Naive thymus-derived CD8-positive, alpha-beta T cell (primary cell): ENCODE data around the gene PRR23E. TPM values are rescaled to one million over a fixed set of nuclear protein-coding genes. Genes with fewer than 3 reads are reported as not detected.

Experiments used
- ATAC-seq, 2 donors: fragments of 150-1000 bp; cut with Tn5 transposase in 1 of 2; sonication (Bioruptor Pico), chemical (Tn5 transposase) in 1 of 2; 1 replicate in 1 of 2; 2 replicates in 1 of 2; pipeline ENCODE4 v1.10.0; 2021; ENCODE audit warnings: mild to moderate bottlenecking in 2 of 2, moderate library complexity in 2 of 2
- POLR2A ChIA-PET: fragments of 350-600 bp; sonication (Branson Sonifier 250); formaldehyde crosslinking; loops from one replicate; lab custom pipeline; 2021; ENCODE audit warnings: antibody characterized with exemption; lab: Charles Lee
- DNase-seq, 10 donors: peaks; one replicate each; pipeline versions ENCODE4 v3.0.0 to v3.0.0-alpha.2; 2020 to 2022
- H3K27ac Mint-ChIP-seq, 10 donors: one replicate each; pipeline ENCODE4 v1.8.0; 2020 to 2022; ENCODE audit warnings: mild to moderate bottlenecking in 10 of 10, mixed read lengths in 10 of 10, moderate library complexity in 4 of 10, inconsistent platforms in 1 of 10
- H3K27me3 Mint-ChIP-seq, 5 donors: one replicate each; pipeline ENCODE4 v1.8.0; 2021 to 2022; ENCODE audit warnings: mixed read lengths in 5 of 5
- H3K36me3 Mint-ChIP-seq, 3 donors: one replicate each; pipeline ENCODE4 v1.8.0; 2020 to 2022; ENCODE audit warnings: mixed read lengths in 3 of 3, mild to moderate bottlenecking in 2 of 3, inconsistent platforms in 1 of 3
- H3K4me1 Mint-ChIP-seq, 4 donors: one replicate each; pipeline ENCODE4 v1.8.0; 2021 to 2022; ENCODE audit warnings: mixed read lengths in 4 of 4
- H3K4me3 Mint-ChIP-seq, 10 donors: one replicate each; pipeline ENCODE4 v1.8.0; 2020 to 2022; ENCODE audit warnings: mild to moderate bottlenecking in 10 of 10, mixed read lengths in 10 of 10, moderate library complexity in 6 of 10, inconsistent platforms in 1 of 10
- H3K9me3 Mint-ChIP-seq, 9 donors: one replicate each; pipeline ENCODE4 v1.8.0; 2020 to 2022; ENCODE audit warnings: mixed read lengths in 9 of 9, mild to moderate bottlenecking in 3 of 9, inconsistent platforms in 1 of 9, moderate library complexity in 1 of 9
- polyA plus RNA-seq, 3 donors: library from polyadenylated mRNA; unstranded; fragments of 300-500 nt; fragmentation: Illumina TruSeq; gene quantifications; one replicate each; pipeline ENCODE4 v1.2.3, GENCODE V29; 2021
- total RNA-seq, 8 experiments: library from RNA in 2 of 8; stranded (reverse) in 2 of 8; gene quantifications; one replicate each; pipeline ENCODE4 v1.2.3 and lab custom pipeline; 2021 to 2026

PRR23E gene
- total and polyA plus RNA-seq, 5 experiments from 2014 or later, result not detected

DNA sequence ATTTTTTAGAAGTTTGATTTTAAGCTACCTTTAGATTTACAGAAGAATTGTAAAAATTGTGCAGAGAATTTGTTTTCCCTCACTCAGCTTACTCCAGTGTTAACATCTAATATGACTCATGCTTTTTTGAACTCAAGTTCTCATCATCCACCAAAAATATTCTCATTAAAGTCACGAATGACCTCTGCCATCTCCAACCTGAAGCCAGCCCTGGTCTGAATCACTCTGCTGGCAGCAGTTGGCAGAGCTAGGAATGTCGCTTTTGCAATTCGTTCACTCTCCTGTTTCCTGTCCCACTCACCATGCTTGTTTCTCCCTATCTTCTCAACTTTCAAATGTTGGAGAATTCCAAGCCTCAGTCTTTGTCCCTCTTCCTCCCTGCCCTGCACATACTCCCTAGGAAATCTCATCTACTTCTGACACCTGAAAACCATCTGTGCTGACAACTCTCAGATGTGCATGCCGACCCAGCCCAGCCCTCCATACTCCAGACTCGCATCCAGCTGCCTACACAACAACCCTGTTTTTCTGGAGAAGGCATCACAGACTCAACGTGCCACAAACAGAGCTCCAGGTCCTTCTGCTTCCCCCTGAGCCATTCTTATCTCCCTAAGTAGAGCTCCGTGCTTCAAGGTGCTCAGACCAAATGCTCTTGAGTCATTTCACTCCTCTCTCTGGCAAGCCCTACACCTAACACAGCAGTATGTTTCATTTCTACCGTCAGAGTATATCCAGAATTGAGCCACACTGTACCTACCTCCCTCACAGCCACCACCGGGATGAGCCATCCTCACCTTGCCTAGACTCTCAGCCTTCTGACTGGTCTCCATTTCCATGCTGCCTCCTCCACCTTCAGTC is 24.9 kb downstream of the PRR23E start:
- POLR2A ChIA-PET, result no interaction called here
- no peak overlapping the region for H3K27ac Mint-ChIP-seq
- peaks cover 0 to 4% (median 0%) of the 10 kb centered on the region in 9 donors for H3K9me3 Mint-ChIP-seq
- DNase-seq (no peak), ATAC-seq (no peak)
- no peak overlapping the region for H3K4me3 Mint-ChIP-seq
- peaks cover 5 to 14% (median 6%) of the 10 kb centered on the region in 4 donors for H3K4me1 Mint-ChIP-seq
- H3K36me3 Mint-ChIP-seq, result no peaks in the 10 kb centered on the region
- H3K27me3 Mint-ChIP-seq, result peaks cover 4 to 14% (median 10%) of the 10 kb centered on the region in 5 donors

DNA sequence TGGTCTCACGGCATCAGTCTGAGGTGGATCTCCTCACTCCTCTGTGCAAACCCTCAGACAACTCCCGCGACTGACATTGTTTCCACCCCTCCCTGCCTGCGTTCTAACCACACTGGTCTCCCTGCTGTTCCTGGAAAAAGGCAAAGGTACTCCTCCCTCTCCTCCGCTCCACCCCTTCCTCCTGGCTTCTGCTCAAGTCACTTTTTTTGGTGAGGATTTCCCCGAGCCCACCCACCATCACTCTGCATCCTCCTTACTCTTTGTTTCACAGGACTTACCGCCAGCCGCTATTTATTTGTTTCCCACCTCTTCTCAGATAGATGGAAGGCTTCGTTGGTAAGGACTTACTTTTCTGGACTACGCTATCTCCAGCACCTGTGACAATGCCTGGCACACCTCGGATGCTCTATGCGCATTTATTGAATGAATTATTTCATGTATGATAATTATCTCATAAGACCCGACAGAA is 25.6 kb downstream of the PRR23E start:
- Mint-ChIP-seq H3K36me3 (no peaks in the 10 kb centered on the region), H3K9me3 (peaks cover 0 to 4% (median 2%) of the 10 kb centered on the region in 9 donors), H3K4me3 (no peak overlapping the region), H3K27me3 (peaks cover 4 to 14% (median 9%) of the 10 kb centered on the region in 5 donors), H3K27ac (no peak overlapping the region), H3K4me1 (peaks cover 5 to 20% (median 8%) of the 10 kb centered on the region in 4 donors)
- DNase-seq, result no peak
- POLR2A ChIA-PET, result no interaction called here
- ATAC-seq, result no peak

- H3K4me3 Mint-ChIP-seq, result no peak overlapping the region
- H3K27me3 Mint-ChIP-seq, result peaks cover 4 to 18% (median 7%) of the 10 kb centered on the region in 5 donors
- DNase-seq (no peak), ATAC-seq (no peak)
- H3K27ac Mint-ChIP-seq, result no peak overlapping the region
- POLR2A ChIA-PET, result no interaction called here
- peaks cover 0 to 23% (median 16%) of the 10 kb centered on the region in 9 donors for H3K9me3 Mint-ChIP-seq
- H3K36me3 Mint-ChIP-seq, result peaks cover 0 to 14% (median 0%) of the 10 kb centered on the region in 3 donors
- peaks cover 4 to 15% (median 8%) of the 10 kb centered on the region in 4 donors for H3K4me1 Mint-ChIP-seq
Observed at GRCh38 chr3:127220497-127220896, 27.6 kb downstream of the PRR23E start.

DNA sequence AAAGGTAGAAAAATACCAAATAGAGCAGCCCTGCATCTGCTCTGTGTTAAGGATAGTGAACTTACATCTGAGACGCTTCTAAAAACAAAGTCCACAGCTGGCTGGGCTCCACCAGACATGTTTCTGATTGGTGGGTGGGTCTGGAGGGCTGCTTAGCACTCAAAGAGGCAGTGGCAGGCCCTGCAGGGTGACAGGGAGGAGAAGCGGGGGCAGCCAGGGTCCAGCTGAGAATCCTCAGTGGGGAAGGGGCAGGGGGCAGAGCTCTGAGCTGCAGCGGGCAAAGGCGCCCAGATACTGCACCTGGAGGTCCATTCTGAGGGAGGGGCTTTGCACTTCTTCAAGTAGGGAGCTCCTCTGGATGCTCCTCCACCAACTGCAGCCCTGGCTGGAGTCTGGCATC is 28.1 kb downstream of the PRR23E start:
- Mint-ChIP-seq H3K9me3 (peaks cover 0 to 28% (median 22%) of the 10 kb centered on the region in 9 donors), H3K27me3 (peaks cover 2 to 18% (median 7%) of the 10 kb centered on the region in 5 donors), H3K36me3 (peaks cover 0 to 18% (median 0%) of the 10 kb centered on the region in 3 donors), H3K27ac (no peak overlapping the region), H3K4me3 (no peak overlapping the region), H3K4me1 (peaks cover 4 to 17% (median 8%) of the 10 kb centered on the region in 4 donors)
- ATAC-seq (no peak), DNase-seq (no peak)
- POLR2A ChIA-PET, result no interaction called here

- POLR2A ChIA-PET, result no interaction called here
- DNase-seq (no peak), ATAC-seq (no peak)
- peaks cover 2 to 18% (median 7%) of the 10 kb centered on the region in 5 donors for H3K27me3 Mint-ChIP-seq
- peaks cover 0 to 18% (median 0%) of the 10 kb centered on the region in 3 donors for H3K36me3 Mint-ChIP-seq
- peaks cover 0 to 32% (median 26%) of the 10 kb centered on the region in 9 donors for H3K9me3 Mint-ChIP-seq
- H3K4me1 Mint-ChIP-seq, result peaks cover 4 to 22% (median 13%) of the 10 kb centered on the region in 4 donors
- no peak overlapping the region for H3K4me3 Mint-ChIP-seq
- H3K27ac Mint-ChIP-seq, result no peak overlapping the region
Observed at GRCh38 chr3:127221446-127222035, 28.6 kb downstream of the PRR23E start.

- H3K9me3 Mint-ChIP-seq, result peaks cover 0 to 32% (median 26%) of the 10 kb centered on the region in 9 donors
- POLR2A ChIA-PET, result no interaction called here
- H3K27me3 Mint-ChIP-seq, result peaks cover 2 to 18% (median 7%) of the 10 kb centered on the region in 5 donors
- peak overlapping the region in 1 of 10 donors; percentile 10 for H3K27ac Mint-ChIP-seq
- DNase-seq, result no peak
- peaks cover 4 to 26% (median 14%) of the 10 kb centered on the region in 4 donors for H3K4me1 Mint-ChIP-seq
- H3K36me3 Mint-ChIP-seq, result peaks cover 0 to 18% (median 0%) of the 10 kb centered on the region in 3 donors
- ATAC-seq, result no peak
- H3K4me3 Mint-ChIP-seq, result no peak overlapping the region
Observed at GRCh38 chr3:127222163-127222562, 29.2 kb downstream of the PRR23E start.

DNA sequence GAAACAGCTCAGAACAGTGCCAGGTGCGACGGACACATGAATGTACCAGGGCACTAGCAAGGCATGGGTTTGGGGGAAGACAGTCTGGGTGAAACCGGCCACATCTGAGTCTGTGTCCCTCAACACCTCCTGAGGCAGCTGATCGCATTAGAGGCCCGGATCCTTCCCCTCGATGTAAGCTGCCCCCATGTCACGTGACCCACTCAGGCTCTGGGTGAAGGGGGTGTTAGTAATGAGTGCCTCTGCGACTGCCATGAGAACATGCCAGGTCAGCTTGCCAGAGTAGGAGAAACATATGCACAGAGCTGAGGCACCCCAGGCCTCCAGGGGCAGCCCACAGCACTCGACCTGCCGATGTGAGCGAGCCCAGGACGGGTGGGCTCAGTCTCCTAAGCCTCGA is 29.7 kb downstream of the PRR23E start:
- H3K9me3 Mint-ChIP-seq, result peaks cover 0 to 32% (median 26%) of the 10 kb centered on the region in 9 donors
- H3K27ac Mint-ChIP-seq, result peak overlapping the region in 1 of 10 donors; percentile 10
- peaks cover 2 to 18% (median 7%) of the 10 kb centered on the region in 5 donors for H3K27me3 Mint-ChIP-seq
- H3K36me3 Mint-ChIP-seq, result peaks cover 0 to 18% (median 0%) of the 10 kb centered on the region in 3 donors
- POLR2A ChIA-PET, result no interaction called here
- H3K4me1 Mint-ChIP-seq, result peaks cover 4 to 31% (median 14%) of the 10 kb centered on the region in 4 donors
- DNase-seq (no peak), ATAC-seq (no peak)
- no peak overlapping the region for H3K4me3 Mint-ChIP-seq

- Mint-ChIP-seq H3K4me1 (peaks cover 4 to 36% (median 14%) of the 10 kb centered on the region in 4 donors), H3K36me3 (peaks cover 0 to 18% (median 0%) of the 10 kb centered on the region in 3 donors), H3K27ac (peak overlapping the region in 6 of 10 donors; percentile 10 to 84 (median 66)), H3K27me3 (peaks cover 2 to 18% (median 7%) of the 10 kb centered on the region in 5 donors), H3K4me3 (peak overlapping the region in 4 of 10 donors; percentile 4 to 76 (median 24)), H3K9me3 (peaks cover 0 to 32% (median 26%) of the 10 kb centered on the region in 9 donors)
- DNase-seq (no peak), ATAC-seq (no peak)
- POLR2A ChIA-PET, result no interaction called here
Observed at GRCh38 chr3:127224118-127224517, 31.2 kb downstream of the PRR23E start.

DNA sequence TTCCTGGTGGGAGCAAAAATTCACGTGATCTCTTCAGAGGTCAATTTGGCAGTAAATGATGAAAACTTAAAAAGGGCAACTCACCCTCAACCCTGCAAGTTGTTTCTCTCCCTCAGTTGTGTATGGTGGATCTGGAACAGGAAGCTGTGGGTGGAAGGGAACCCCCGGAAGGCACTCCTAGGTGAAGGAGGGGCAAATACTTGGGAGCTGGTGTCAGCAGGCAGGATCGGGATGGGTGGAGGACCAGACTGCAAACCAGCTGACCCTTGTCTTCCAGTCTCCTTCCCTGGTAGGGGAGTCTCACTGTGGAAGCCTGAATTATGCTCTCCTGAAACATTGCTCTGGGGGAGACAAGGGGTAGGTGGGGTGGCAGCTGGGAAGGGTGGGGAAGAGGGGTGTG is 33.5 kb downstream of the PRR23E start:
- Mint-ChIP-seq H3K4me3 (peak overlapping the region in 5 of 10 donors; percentile 29 to 86 (median 79)), H3K36me3 (peaks cover 0 to 18% (median 0%) of the 10 kb centered on the region in 3 donors), H3K27me3 (peaks cover 4 to 17% (median 8%) of the 10 kb centered on the region in 5 donors), H3K9me3 (peaks cover 0 to 32% (median 27%) of the 10 kb centered on the region in 9 donors), H3K4me1 (peaks cover 4 to 36% (median 15%) of the 10 kb centered on the region in 4 donors), H3K27ac (peak overlapping the region in 6 of 10 donors; percentile 4 to 91 (median 70))
- no peak for DNase-seq
- no peak for ATAC-seq
- POLR2A ChIA-PET, result no interaction called here

DNA sequence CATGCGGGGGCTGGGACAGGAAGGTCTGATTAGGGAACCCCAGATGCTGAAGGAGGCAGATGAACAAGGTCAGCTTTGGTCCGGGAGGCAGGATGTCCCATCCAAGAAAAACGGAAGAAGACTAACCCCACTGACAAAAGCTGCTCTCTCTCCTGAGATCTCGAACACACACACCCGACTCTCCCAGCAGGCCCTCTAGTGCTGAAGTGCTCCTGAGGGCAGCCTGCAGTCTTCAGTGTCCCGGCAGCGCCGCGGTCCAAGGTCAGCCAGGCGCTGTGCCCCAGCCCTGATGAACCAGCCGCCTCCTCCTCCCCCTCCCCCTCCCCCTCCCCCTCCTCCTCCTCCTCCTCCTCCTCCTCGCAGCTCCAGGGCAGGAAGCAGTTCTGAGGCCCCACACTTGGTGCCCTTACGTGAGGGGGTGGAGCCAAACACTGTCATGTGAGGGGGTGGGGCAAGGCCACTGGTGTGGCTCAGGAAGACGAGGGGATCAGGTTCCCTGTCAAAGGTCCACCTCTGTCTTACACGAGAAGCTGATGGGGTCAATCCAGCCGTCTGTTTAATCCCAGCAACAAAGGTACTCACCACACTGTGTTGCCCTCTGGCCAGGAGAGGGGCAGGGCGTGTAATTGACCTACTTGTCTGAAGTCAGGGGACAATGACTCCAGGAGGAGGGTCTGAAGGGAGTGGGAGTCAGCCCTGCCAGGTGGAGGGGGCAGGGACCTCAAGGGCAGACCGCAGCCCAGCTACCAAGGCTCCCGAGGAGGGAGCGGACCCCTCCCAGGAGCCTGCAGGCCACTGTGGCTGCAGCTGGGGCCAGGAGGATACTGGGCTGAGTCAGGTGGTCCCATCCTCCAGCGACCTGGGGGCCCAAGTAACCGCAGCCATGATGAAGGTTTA is 34.3 kb downstream of the PRR23E start:
- H3K4me3 Mint-ChIP-seq, result peak overlapping the region in 7 of 10 donors; percentile 21 to 86 (median 60)
- peak overlapping the region in 4 of 10 donors; percentile 72 to 91 (median 78) for H3K27ac Mint-ChIP-seq
- peaks cover 4 to 36% (median 15%) of the 10 kb centered on the region in 4 donors for H3K4me1 Mint-ChIP-seq
- peaks cover 0 to 18% (median 0%) of the 10 kb centered on the region in 3 donors for H3K36me3 Mint-ChIP-seq
- POLR2A ChIA-PET, result no interaction called here
- ATAC-seq (peak; percentile 83 to 84), DNase-seq (peak in 5 of 10 donors; percentile 5 to 76 (median 41))
- peaks cover 0 to 32% (median 24%) of the 10 kb centered on the region in 9 donors for H3K9me3 Mint-ChIP-seq
- peaks cover 4 to 13% (median 8%) of the 10 kb centered on the region in 5 donors for H3K27me3 Mint-ChIP-seq

DNA sequence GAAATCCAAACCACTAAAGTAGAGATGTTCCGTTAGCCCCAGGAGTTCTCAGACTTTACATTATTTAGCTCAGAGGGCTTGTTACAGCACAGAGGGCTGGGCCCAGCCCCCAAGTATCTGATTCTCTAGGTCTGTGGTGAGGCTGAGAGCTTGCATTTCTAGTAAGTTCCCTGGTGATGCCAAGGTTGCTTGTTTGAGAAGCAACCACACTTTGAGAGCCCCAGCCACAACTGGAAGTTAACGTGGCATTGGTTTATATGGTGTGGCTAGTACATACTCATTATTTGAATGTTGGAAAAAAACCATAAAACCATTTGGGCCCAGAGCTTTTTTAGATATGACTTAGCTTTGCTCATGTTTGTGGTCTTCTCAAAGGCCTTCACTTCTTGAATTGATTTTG is 35.9 kb downstream of the PRR23E start:
- H3K4me1 Mint-ChIP-seq, result peaks cover 4 to 27% (median 10%) of the 10 kb centered on the region in 4 donors
- ATAC-seq (no peak), DNase-seq (no peak)
- H3K9me3 Mint-ChIP-seq, result peaks cover 0 to 28% (median 24%) of the 10 kb centered on the region in 9 donors
- POLR2A ChIA-PET, result interaction anchor here (0.6 kb wide), 1 partner anchor 319 kb away, joined by 4 read pairs; no protein-coding TSS in a partner anchor
- no peak overlapping the region for H3K4me3 Mint-ChIP-seq
- H3K36me3 Mint-ChIP-seq, result peaks cover 0 to 16% (median 4%) of the 10 kb centered on the region in 3 donors
- no peak overlapping the region for H3K27ac Mint-ChIP-seq
- H3K27me3 Mint-ChIP-seq, result peaks cover 4 to 10% (median 4%) of the 10 kb centered on the region in 5 donors
